Measurements from ENCODE around the gene TMUB1. TPM values are rescaled to one million over a fixed set of nuclear protein-coding genes. Genes with fewer than 3 reads are reported as not detected.
A peak's percentile ranks its signal among the peaks of the same experiment; 100 is the strongest.

The TMUB1 gene
- total and polyA plus RNA-seq, 9 of the 15 experiments (the other 6 are each of a cell fraction or from before 2014, with no cell fraction given), result 0.14 to 241 (median 74.1) TPM

DNA sequence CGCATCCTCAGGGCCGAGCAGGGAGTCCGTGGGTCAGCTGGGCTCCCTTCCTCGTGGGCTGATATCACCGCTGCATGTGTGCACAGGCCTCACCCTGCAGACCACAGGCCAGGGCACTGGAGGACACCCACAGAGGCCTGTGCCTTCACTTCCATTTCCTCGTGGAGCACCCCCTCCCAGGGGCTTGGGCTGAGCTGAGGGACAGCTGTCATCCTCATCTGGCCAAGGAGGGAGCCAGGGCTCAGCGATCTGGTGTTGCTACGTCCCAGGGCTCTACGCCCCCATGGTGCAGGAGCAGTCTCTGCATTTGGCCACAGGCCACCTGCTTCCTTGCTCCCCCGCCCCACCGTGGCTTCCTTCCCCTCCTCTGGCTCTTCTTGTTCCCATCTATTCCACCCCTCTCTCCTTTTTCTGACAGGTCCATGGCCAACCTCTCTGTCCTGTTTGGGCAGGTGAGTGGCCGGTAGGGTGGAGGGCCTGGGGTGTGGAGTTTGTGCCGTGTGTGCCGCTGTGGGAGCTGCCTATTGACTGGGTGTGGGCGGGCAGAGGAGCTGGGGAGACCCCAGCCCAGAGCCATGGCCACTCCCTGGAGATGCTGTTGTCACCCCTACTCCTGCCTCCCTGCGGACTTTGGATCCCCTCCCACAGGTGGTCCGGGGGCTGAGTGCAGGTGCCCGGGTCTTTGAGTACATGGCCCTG lies 43.3 kb downstream of the TMUB1 start (continued):
- TF ChIP-seq, protein P1, sequence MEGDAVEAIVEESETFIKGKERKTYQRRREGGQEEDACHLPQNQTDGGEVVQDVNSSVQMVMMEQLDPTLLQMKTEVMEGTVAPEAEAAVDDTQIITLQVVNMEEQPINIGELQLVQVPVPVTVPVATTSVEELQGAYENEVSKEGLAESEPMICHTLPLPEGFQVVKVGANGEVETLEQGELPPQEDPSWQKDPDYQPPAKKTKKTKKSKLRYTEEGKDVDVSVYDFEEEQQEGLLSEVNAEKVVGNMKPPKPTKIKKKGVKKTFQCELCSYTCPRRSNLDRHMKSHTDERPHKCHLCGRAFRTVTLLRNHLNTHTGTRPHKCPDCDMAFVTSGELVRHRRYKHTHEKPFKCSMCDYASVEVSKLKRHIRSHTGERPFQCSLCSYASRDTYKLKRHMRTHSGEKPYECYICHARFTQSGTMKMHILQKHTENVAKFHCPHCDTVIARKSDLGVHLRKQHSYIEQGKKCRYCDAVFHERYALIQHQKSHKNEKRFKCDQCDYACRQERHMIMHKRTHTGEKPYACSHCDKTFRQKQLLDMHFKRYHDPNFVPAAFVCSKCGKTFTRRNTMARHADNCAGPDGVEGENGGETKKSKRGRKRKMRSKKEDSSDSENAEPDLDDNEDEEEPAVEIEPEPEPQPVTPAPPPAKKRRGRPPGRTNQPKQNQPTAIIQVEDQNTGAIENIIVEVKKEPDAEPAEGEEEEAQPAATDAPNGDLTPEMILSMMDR (IDR thresholded peaks at IDR 0.05 in 2 of 3, conservative IDR thresholded peaks at IDR 0.05 in 1 of 3; ENCODE audit: insufficient read depth in 2 of 3, low read depth in 1 of 3, low read length in 3 of 3), result peak in 1 of 3 experiments; percentile 11; a peak in 1 of 6 replicates
- TF ChIP-seq CCAR2 (IDR thresholded peaks at IDR 0.05; ENCODE audit: low read depth, low read length) (no peak), ZNF165 (CRISPR knock-in tag; IDR thresholded peaks at IDR 0.05; ENCODE audit: borderline replicate concordance) (0 out of 2 replicates have a peak, but pooled peaks have one; percentile 44), SAP30 (IDR thresholded peaks at IDR 0.05; ENCODE audit: borderline replicate concordance, insufficient read depth, low read depth, low read length, poor library complexity, severe bottlenecking) (peak; percentile 75), SREBF1 (IDR thresholded peaks at IDR 0.05; ENCODE audit: borderline replicate concordance, low read depth, low read length) (no peak), ARID2 (IDR thresholded peaks at IDR 0.05) (no peak), TAF15 (IDR thresholded peaks at IDR 0.05; ENCODE audit: low read depth, low read length) (peak; percentile 22; the same call in 1 of the 2 replicates)
- TF ChIP-seq, protein P2, sequence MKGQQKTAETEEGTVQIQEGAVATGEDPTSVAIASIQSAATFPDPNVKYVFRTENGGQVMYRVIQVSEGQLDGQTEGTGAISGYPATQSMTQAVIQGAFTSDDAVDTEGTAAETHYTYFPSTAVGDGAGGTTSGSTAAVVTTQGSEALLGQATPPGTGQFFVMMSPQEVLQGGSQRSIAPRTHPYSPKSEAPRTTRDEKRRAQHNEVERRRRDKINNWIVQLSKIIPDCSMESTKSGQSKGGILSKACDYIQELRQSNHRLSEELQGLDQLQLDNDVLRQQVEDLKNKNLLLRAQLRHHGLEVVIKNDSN (CRISPR knock-in tag; IDR thresholded peaks at IDR 0.05), result no peak; the same call in 1 of the 2 replicates
- TF ChIP-seq, protein P3, sequence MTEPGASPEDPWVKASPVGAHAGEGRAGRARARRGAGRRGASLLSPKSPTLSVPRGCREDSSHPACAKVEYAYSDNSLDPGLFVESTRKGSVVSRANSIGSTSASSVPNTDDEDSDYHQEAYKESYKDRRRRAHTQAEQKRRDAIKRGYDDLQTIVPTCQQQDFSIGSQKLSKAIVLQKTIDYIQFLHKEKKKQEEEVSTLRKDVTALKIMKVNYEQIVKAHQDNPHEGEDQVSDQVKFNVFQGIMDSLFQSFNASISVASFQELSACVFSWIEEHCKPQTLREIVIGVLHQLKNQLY (CRISPR knock-in tag; conservative IDR thresholded peaks at IDR 0.05), result 0 out of 4 replicates have a peak, but pooled peaks of 1 of the 2 experiments have one; percentile 34

Measured in K562 (cell line).